HCT116 (cell line): ENCODE measurements around the gene OR2B2.

Experiments
- EZH2 ChIP-seq: fragments of 200-600 bp; sonication (generic); IDR thresholded peaks from 2 replicates; pipeline ENCODE4 v1.6.1; 2017; ENCODE audit warnings: antibody characterized with exemption, mixed run types
- EZH2phosphoT487 ChIP-seq: fragments of 200-600 bp; IDR thresholded peaks from 2 replicates; pipeline ENCODE4 v1.6.1; 2018; ENCODE audit warnings: antibody characterized with exemption, borderline replicate concordance
- POLR2AphosphoS5 ChIP-seq: IDR thresholded peaks from 2 replicates; pipeline ENCODE4 v1.6.1; 2011; ENCODE audit warnings: mild to moderate bottlenecking, low read depth, low read length, moderate library complexity
- SP1 ChIP-seq: IDR thresholded peaks from 2 replicates; pipeline ENCODE4 v1.6.1; 2012; ENCODE audit warnings: low read depth
- TF ChIP-seq, protein P1 (sequence below), 3 experiments: fragments of 200-600 bp in 1 of 3; sonication (generic) in 1 of 3; IDR thresholded peaks in 2 of 3; conservative IDR thresholded peaks in 1 of 3; 2 replicates each; pipeline ENCODE4 v1.5.1; 2012 to 2017; ENCODE audit warnings: low read depth in 2 of 3, low read length in 2 of 3, antibody characterized with exemption in 1 of 3, borderline replicate concordance in 1 of 3, control low read depth in 1 of 3, mild to moderate bottlenecking in 1 of 3, mixed read lengths in 1 of 3, mixed run types in 1 of 3, moderate library complexity in 1 of 3; ENCODE audit not compliant: insufficient read depth in 1 of 3
- TF ChIP-seq, protein P2 (sequence below): IDR thresholded peaks from 2 replicates; pipeline ENCODE4 v1.6.1; 2011; ENCODE audit warnings: mild to moderate bottlenecking, low read length, moderate library complexity; ENCODE audit not compliant: insufficient replicate concordance; ENCODE audit errors: extremely low read depth

- TF ChIP-seq, protein P1, sequence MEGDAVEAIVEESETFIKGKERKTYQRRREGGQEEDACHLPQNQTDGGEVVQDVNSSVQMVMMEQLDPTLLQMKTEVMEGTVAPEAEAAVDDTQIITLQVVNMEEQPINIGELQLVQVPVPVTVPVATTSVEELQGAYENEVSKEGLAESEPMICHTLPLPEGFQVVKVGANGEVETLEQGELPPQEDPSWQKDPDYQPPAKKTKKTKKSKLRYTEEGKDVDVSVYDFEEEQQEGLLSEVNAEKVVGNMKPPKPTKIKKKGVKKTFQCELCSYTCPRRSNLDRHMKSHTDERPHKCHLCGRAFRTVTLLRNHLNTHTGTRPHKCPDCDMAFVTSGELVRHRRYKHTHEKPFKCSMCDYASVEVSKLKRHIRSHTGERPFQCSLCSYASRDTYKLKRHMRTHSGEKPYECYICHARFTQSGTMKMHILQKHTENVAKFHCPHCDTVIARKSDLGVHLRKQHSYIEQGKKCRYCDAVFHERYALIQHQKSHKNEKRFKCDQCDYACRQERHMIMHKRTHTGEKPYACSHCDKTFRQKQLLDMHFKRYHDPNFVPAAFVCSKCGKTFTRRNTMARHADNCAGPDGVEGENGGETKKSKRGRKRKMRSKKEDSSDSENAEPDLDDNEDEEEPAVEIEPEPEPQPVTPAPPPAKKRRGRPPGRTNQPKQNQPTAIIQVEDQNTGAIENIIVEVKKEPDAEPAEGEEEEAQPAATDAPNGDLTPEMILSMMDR (IDR thresholded peaks at IDR 0.05 in 2 of 3, conservative IDR thresholded peaks at IDR 0.05 in 1 of 3; ENCODE audit: borderline replicate concordance in 1 of 3, insufficient read depth in 1 of 3, low read depth in 2 of 3, low read length in 2 of 3), result no peak
- TF ChIP-seq EZH2 (no peak), SP1 (no peak), EZH2phosphoT487 (no peak), POLR2AphosphoS5 (no peak)
- TF ChIP-seq, protein P2, sequence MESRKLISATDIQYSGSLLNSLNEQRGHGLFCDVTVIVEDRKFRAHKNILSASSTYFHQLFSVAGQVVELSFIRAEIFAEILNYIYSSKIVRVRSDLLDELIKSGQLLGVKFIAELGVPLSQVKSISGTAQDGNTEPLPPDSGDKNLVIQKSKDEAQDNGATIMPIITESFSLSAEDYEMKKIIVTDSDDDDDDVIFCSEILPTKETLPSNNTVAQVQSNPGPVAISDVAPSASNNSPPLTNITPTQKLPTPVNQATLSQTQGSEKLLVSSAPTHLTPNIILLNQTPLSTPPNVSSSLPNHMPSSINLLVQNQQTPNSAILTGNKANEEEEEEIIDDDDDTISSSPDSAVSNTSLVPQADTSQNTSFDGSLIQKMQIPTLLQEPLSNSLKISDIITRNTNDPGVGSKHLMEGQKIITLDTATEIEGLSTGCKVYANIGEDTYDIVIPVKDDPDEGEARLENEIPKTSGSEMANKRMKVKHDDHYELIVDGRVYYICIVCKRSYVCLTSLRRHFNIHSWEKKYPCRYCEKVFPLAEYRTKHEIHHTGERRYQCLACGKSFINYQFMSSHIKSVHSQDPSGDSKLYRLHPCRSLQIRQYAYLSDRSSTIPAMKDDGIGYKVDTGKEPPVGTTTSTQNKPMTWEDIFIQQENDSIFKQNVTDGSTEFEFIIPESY, result no peak
These were observed 10.4 kb downstream of the OR2B2 start for GRCh38 chr6:27901801-27902200.
